Neural progenitor cell (in vitro differentiated cells): Measurements from ENCODE around the gene PLCD3.

ENCODE experiments used
- CTCF ChIP-seq: fragments of 200-600 bp; sonication (generic); IDR thresholded peaks from 2 replicates; pipeline ENCODE4 v1.5.1; 2017; ENCODE audit warnings: antibody characterized with exemption, mild to moderate bottlenecking
- EZH2 ChIP-seq: fragments of 200-600 bp; sonication (generic); IDR thresholded peaks from 2 replicates; pipeline ENCODE4 v1.6.1; 2017; ENCODE audit warnings: antibody characterized with exemption, mild to moderate bottlenecking, moderate library complexity

GRCh38 chr17:45120558-45120957, 11.8 kb downstream of the PLCD3 start:
- TF ChIP-seq CTCF (no peak), EZH2 (no peak)
